Cerebellar cortex (tissue), 1 donor: ENCODE measurements around the gene ADAMTS15.

ENCODE experiments used
- DNase-seq: peaks from one replicate; pipeline ENCODE4 v3.0.0-alpha.2; 2015; ENCODE audit warnings: low spot score

ADAMTS15 gene

GRCh38 chr11:130478204-130478701 is 29.8 kb downstream of the ADAMTS15 start:
- DNase-seq = no peak

DNA sequence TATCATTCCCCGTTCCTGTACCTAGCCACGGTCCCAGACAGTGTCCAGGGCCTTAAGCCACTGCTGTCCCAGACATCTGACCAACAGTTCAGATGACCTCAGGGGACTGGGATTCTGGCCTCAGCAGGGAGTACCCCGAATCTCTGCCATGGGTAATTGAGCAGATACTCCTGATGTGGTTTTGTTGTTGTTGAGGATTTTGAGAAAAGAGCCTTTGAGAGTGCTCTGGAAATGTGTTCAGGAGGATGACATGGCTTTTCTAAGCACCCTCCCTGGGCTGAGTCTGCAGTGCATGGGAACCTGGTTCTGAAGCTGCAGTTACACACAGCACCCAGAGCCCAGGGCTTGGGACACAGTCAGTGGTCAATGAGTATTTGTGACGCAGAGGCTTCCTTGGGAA is 30.4 kb downstream of the ADAMTS15 start:
- DNase-seq = no peak

GRCh38 chr11:130480186-130480585 is 31.7 kb downstream of the ADAMTS15 start:
- no peak for DNase-seq

- DNase-seq = no peak
These were observed 32.3 kb downstream of the ADAMTS15 start for GRCh38 chr11:130480711-130481140.

- DNase-seq = no peak
These were observed 34.7 kb downstream of the ADAMTS15 start for GRCh38 chr11:130483124-130483523.

DNA sequence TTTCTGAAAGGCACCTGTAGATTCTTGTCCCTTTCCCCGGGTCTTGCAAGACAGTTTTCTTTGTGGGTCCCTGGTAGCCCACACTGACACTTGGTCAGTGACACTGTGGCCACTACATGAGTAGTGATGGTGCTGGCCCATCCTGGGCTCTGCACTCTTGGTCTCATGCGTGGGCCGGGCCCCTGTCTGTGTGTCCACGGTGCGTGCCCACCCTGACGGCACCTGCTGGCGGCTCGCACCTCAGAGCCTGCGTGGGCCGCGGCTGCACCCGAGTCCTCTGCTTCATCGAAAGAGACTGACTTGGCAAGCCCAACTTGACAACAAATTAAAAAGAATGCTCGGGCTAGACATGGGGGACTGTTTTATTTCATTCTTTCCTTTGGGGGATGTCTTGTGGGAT is 37.5 kb downstream of the ADAMTS15 start:
- no peak for DNase-seq

DNA sequence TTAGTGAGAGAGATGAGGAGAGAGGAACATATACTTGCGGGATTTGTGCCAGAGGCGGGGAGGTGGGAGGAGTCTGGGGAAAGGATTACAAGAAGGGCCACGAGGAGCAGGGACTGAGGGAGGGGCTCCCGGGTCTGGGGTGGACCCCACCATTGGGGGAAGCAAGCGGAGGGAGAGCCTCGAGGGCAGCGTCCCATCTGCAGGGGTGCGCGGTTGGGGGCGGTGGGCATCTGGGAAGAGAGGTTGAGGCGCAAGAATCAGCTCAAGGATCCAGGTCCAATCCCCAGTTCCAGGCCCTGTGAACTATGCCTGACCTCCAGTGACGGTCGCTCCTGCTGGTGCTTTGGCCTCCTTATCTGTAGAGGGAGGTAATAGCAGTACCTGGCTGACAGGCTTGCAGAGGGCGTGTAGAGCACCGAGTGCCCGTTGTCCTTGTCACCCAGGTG is 38.0 kb downstream of the ADAMTS15 start:
- DNase-seq = no peak

GRCh38 chr11:130486987-130487923 is 38.8 kb downstream of the ADAMTS15 start:
- no peak for DNase-seq

DNA sequence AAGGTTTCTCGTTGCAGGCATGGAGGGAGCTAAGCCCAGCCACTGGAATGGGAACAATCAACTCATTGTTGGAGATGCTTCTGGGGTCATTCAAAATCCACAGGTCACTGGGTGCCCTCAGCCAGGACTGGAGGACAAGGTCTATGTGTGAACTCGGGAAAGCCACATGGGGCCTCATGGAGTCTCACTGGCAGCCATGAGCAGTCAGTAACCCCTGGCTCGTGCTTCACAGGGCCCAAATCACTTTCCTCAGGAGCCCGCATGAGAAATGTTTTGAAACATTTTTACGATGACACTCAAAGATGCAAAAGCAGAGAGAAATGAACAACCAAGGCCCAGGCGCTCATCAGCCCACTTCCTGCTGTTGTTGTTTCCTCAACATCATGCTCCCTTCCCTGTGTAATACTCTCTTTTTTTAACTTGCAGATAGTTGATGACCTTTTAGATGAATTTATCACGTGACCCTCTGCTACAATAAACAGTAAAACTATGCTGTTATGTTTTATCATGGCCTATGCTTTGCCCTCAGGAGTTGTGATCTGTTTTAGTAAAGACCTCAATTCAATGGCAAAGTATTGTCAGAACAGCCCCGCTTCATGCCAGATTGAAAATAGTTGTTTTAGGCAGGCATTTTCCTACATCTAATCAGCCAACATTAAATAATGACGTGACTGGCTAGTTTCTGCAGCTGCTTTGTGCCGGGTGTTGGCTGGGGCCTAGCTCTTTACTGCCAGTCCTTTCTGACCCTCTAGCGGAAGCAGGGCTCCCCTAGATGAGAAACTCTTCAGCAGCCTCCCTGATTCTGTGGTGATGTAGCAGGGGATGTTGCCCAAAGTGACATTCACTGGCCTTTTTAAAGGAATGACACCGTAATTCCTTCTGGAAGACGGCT is 39.7 kb downstream of the ADAMTS15 start:
- DNase-seq = no peak

DNA sequence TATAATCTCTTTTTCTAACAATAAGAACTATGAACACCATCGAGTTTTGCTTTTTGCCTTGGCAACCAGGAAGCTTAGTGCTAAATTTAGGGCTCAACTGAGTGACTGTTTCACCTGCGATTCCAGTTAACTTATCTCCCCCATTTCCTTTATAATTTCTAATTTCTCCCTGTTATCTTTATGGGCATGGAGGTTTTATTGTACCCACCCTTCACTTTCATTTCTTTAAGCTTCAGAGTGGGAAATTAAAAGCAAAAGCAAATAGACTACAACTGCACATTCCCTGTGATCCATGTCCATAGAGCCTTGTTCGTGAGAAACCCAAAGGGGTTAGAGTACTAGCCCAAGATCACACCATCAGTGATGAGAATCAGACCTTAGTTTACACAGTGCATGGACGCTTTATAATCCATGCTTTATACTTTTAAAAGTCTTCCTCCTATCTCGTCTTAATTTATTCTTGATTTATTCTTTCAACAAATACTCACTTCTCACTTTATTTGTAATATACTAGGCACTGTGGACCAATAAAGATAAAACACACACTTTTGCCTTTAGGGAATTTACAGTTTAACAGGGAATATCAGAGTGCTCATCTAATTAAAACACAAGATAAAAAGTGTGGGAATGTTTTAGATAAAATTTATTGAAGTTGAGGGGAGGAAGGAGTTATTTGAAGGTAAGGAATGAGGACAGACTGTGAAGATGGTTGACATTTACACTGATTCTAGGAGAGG is 40.6 kb downstream of the ADAMTS15 start:
- DNase-seq = no peak

- no peak for DNase-seq
These were observed 41.3 kb downstream of the ADAMTS15 start for GRCh38 chr11:130489716-130490115.

DNA sequence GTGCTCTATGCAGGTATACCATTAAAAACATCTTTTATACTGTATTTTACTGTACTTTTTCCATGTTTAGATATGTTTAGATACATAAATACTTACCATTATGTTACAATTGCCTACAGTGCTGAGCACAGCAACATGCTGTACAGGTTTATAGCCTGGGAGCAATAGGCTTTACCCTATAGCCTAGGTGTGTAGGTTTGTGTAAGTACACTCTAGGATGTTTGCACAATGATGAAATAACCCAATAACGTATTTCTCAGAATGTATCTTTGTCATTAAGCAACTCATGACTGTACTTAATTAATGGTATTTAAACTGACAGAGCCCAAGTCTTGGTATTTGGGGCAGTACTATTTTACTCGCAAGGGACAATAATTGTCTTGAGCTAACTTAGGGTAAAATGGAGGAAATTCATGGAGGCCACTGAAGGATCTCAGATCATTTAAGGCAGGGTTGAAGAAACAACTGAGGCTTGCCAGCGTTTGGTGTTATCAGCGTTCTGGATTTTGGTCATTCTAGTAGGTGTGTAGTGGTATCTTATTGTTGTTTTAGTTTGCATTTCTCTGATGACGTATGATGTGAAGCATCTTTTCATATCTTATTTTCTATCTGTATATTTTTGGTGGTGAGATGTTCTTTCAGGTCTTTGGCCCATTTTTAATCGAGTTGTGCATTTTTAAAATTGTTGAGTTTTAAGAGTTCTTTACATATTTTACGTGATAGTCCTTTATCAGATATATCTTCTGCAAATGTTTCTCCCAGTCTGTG is 42.4 kb downstream of the ADAMTS15 start:
- no peak for DNase-seq

DNA sequence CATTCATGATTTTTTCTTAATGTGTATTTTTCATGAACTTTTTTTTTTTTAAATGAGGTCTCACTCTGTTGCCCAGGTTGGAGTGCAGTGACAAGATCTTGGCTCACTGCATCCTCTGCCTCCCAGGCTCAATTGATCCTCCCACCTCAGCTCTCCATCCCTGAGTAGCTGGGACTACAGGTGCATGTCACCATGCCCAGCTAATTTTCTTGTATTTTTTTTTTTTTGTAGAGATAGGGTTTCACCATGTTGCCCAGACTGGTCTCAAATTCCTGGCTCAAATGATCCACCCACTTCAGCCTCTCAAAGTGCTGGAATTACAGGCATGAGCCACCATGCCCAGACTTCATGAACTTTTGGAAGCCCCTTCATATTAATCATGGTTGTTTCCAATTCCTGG is 49.7 kb downstream of the ADAMTS15 start:
- DNase-seq = no peak

GRCh38 chr11:130499828-130500227 is 51.4 kb downstream of the ADAMTS15 start:
- DNase-seq = no peak

GRCh38 chr11:130504317-130504716 is 55.9 kb downstream of the ADAMTS15 start:
- no peak for DNase-seq

DNA sequence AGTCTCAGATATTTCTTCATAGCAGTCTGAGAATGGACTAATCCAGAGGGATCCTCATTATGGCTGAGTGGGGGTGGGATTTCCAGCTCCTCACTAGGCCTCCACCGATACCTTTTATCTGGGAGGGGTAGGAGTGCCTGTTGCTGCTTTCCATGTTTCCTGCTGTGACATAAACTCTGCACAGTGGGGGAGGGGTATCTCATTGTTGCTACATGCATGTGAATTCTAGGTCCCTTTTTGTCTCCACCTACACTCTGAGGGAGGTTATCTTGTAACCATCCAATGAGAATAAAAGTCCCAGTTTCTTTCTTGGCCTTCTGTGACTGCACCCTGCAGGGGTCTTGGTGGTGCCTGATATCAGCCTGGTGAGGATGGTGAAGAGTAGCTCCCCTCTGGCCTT is 60.5 kb downstream of the ADAMTS15 start:
- DNase-seq = no peak

DNA sequence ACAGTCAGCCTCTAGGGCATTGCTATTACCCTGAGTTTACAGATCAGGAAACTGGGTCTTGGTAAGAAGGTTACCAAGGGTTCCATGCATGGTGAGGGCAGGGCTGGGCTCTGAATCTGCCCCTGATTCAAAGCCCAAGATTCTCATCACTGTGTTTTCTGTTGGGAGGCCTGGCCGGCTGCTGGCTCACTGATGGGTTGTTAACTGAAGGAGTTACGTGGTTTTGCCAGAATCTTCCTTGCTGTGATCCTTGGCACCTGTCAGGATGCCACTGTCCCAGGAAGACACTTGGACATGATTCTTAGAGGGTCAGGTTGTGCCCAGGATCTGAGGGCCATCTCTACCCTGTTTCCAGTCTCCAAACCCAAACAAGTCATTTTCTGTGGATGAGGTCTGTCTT is 61.5 kb downstream of the ADAMTS15 start:
- DNase-seq = no peak

- DNase-seq = no peak
These were observed 62.1 kb downstream of the ADAMTS15 start for GRCh38 chr11:130510407-130511006.

GRCh38 chr11:130511765-130512164 is 63.3 kb downstream of the ADAMTS15 start:
- DNase-seq = no peak

DNA sequence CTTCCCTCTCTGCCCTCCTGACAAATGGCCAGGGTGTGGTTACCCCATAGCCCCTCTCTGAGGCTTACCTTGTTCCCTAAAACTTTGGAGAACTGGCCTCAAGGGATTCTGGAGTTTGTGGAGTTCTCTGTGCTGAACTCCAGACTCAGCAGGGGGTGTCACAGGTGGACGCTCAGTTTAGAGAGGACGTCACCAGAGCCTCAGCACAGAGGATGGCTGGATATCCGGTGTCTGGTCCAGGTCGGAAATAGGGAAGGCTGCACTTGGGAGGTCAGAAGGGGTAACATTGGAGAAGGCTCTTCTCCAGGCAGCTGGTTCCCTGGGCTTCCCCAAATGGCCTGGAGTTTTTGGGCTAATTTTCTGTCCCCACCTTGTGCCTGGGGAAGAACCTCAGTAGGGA is 64.2 kb downstream of the ADAMTS15 start:
- no peak for DNase-seq

DNA sequence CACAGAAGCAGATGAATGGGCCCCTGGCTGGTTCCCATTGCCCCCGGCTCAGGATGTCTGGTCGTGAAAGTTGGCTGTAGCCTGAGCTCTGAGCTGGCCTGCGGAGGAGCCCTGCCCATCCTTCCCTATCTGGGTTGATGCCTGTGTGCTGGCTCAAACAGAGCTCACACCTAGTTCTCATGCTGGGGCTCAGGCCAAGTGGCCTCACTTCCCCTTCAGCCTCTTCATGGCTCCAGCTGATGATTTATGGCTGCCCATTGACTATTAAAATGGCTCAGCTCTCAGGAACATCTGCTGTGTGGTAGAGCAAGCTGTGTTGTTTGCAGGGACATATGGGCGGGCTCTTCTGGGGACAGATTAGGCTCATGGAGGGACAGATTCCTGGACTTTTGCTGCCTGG is 64.7 kb downstream of the ADAMTS15 start:
- DNase-seq = peak; percentile 5
